GM23338 (cell line): ENCODE data around the gene PHLDB2. TPM values are rescaled to one million over a fixed set of nuclear protein-coding genes. Genes with fewer than 3 reads are reported as not detected.

Experiments used
- ATAC-seq: fragments of 200-7000 bp; cut with Tn5 transposase; 3 replicates; pipeline ENCODE4 v1.9.1; 2020
- DNase-seq: peaks from one replicate; pipeline ENCODE4 v3.0.0-alpha.2; 2015; ENCODE audit warnings: low spot score
- H2AFZ ChIP-seq: fragments of 200-600 bp; sonication (generic); 2 replicates; pipeline ENCODE4 v1.8.0; 2016; ENCODE audit warnings: antibody characterized with exemption, mild to moderate bottlenecking, moderate library complexity
- H3F3A ChIP-seq: fragments of 200-600 bp; sonication (generic); replicated peaks from 2 replicates; pipeline ENCODE4 v1.8.0; 2017; ENCODE audit warnings: antibody characterized with exemption, mixed run types, low read depth
- H3K27ac ChIP-seq: fragments of 200-600 bp; sonication (generic); 2 replicates; pipeline ENCODE4 v1.6.1; 2016; ENCODE audit warnings: low read depth
- H3K27me3 ChIP-seq: fragments of 200-600 bp; sonication (generic); 2 replicates; pipeline ENCODE4 v1.8.0; 2016; ENCODE audit warnings: mild to moderate bottlenecking, mixed run types, moderate library complexity; ENCODE audit not compliant: insufficient read depth
- H3K36me3 ChIP-seq: fragments of 200-600 bp; sonication (generic); 2 replicates; pipeline ENCODE4 v1.8.0; 2016; ENCODE audit warnings: mild to moderate bottlenecking; ENCODE audit not compliant: insufficient read depth
- H3K4me1 ChIP-seq: fragments of 200-600 bp; sonication (generic); 2 replicates; pipeline ENCODE4 v1.8.0; 2016; ENCODE audit warnings: mild to moderate bottlenecking, moderate library complexity; ENCODE audit not compliant: insufficient read depth
- H3K4me2 ChIP-seq: fragments of 200-600 bp; sonication (generic); 2 replicates; pipeline ENCODE4 v1.7.1; 2017; ENCODE audit warnings: mixed run types
- H3K4me3 ChIP-seq: fragments of 200-600 bp; sonication (generic); 2 replicates; pipeline ENCODE4 v1.6.1; 2016; ENCODE audit warnings: mixed run types
- H3K79me2 ChIP-seq: fragments of 200-600 bp; sonication (generic); replicated peaks from 2 replicates; pipeline ENCODE4 v1.8.0; 2017; ENCODE audit warnings: mild to moderate bottlenecking; ENCODE audit not compliant: insufficient read depth
- H3K9me2 ChIP-seq: fragments of 200-600 bp; sonication (generic); 2 replicates; pipeline ENCODE4 v1.8.0; 2017; ENCODE audit not compliant: insufficient read depth
- H4K20me1 ChIP-seq: fragments of 200-600 bp; sonication (generic); replicated peaks from 2 replicates; pipeline ENCODE4 v1.8.0; 2017; ENCODE audit warnings: mild to moderate bottlenecking; ENCODE audit not compliant: insufficient read depth
- H3K27ac Mint-ChIP-seq: 2 replicates; pipeline ENCODE4 v1.8.0; 2020; ENCODE audit warnings: inconsistent platforms, mild to moderate bottlenecking, moderate library complexity, mixed read lengths
- H3K27me3 Mint-ChIP-seq: 3 replicates; pipeline ENCODE4 v1.8.0; 2022; ENCODE audit warnings: low read depth, mild to moderate bottlenecking, moderate library complexity, mixed read lengths, inconsistent platforms; ENCODE audit not compliant: insufficient read depth, poor library complexity
- H3K36me3 Mint-ChIP-seq: 3 replicates; pipeline ENCODE4 v1.8.0; 2021; ENCODE audit warnings: low read depth, mild to moderate bottlenecking, inconsistent platforms, moderate library complexity, mixed read lengths
- H3K4me1 Mint-ChIP-seq: 3 replicates; pipeline ENCODE4 v1.8.0; 2020; ENCODE audit warnings: mild to moderate bottlenecking, inconsistent platforms, mixed read lengths
- H3K4me3 Mint-ChIP-seq: 3 replicates; pipeline ENCODE4 v1.8.0; 2021; ENCODE audit warnings: moderate library complexity, mild to moderate bottlenecking, inconsistent platforms, mixed read lengths
- H3K9me3 Mint-ChIP-seq: 3 replicates; pipeline ENCODE4 v1.8.0; 2020; ENCODE audit warnings: moderate library complexity, mild to moderate bottlenecking, inconsistent platforms, mixed read lengths
- CREB1 ChIP-seq: fragments of 250-450 bp; sonication (Bioruptor Pico); IDR thresholded peaks from 2 replicates; pipeline ENCODE4 v1.5.0; 2020; ENCODE audit warnings: low read depth, mild to moderate bottlenecking, moderate library complexity
- EZH2 ChIP-seq: fragments of 200-600 bp; sonication (generic); IDR thresholded peaks from one replicate; pipeline ENCODE4 v1.8.0; 2017; ENCODE audit warnings: antibody characterized with exemption, mild to moderate bottlenecking, low read depth; ENCODE audit not compliant: unreplicated experiment
- EZH2phosphoT487 ChIP-seq: fragments of 200-600 bp; sonication (generic); IDR thresholded peaks from one replicate; pipeline ENCODE4 v1.8.1; 2018; ENCODE audit warnings: antibody characterized with exemption; ENCODE audit not compliant: unreplicated experiment
- JUNB ChIP-seq: IDR thresholded peaks from one replicate; pipeline ENCODE4 v1.6.1; 2016; ENCODE audit warnings: antibody characterized with exemption; ENCODE audit not compliant: unreplicated experiment
- POLR2AphosphoS5 ChIP-seq: IDR thresholded peaks from 2 replicates; pipeline ENCODE4 v1.6.1; 2016; ENCODE audit warnings: antibody characterized with exemption, low read depth
- STAT1 ChIP-seq: IDR thresholded peaks from one replicate; pipeline ENCODE4 v1.6.1; 2016; ENCODE audit warnings: antibody characterized with exemption; ENCODE audit not compliant: unreplicated experiment
- ZNF114 ChIP-seq: fragments of 250-450 bp; sonication (Bioruptor Pico); IDR thresholded peaks from 2 replicates; pipeline ENCODE4 v1.5.0; 2020; ENCODE audit warnings: mild to moderate bottlenecking, moderate library complexity
- ZNF331 ChIP-seq: fragments of 250-450 bp; sonication (Bioruptor Pico); IDR thresholded peaks from 2 replicates; pipeline ENCODE4 v1.5.0; 2020; ENCODE audit warnings: low read depth, mild to moderate bottlenecking, moderate library complexity
- polyA plus RNA-seq: library from polyadenylated mRNA; unstranded; fragments of >200 nt; fragmentation: Nextera tagmentation; extraction: Ambion mirVana; gene quantifications from 2 replicates; pipeline ENCODE4 v1.2.1, GENCODE V29; 2016
- total RNA-seq: library from RNA; depleted of rRNA; stranded (reverse); fragments of >200 nt; shearing (Covaris generic); gene quantifications from 2 replicates; pipeline ENCODE4 v1.2.3, GENCODE V29; 2014
- TF ChIP-seq, protein P1 (sequence below): IDR thresholded peaks from 2 replicates; pipeline ENCODE4 v1.6.1; 2016; ENCODE audit warnings: antibody characterized with exemption
- TF ChIP-seq, protein P2 (sequence below), 2 experiments: fragments of 200-600 bp in 1 of 2; sonication (generic) in 1 of 2; conservative IDR thresholded peaks; 2 replicates each; pipeline versions ENCODE4 v1.5.1 to v1.6.1; 2016 to 2017; ENCODE audit warnings: antibody characterized with exemption in 2 of 2, low read depth in 2 of 2, mild to moderate bottlenecking in 2 of 2, moderate library complexity in 1 of 2
- TF ChIP-seq, protein P3 (sequence below): fragments of 250-450 bp; sonication (Bioruptor Pico); IDR thresholded peaks from 2 replicates; pipeline ENCODE4 v1.5.0; 2020; ENCODE audit warnings: mild to moderate bottlenecking, moderate library complexity
- TF ChIP-seq, protein P4 (sequence below): IDR thresholded peaks from one replicate; pipeline ENCODE4 v1.6.1; 2018; ENCODE audit warnings: antibody characterized with exemption; ENCODE audit not compliant: unreplicated experiment

Gene PHLDB2
- total and polyA plus RNA-seq, 2 experiments from 2014 or later = 19.5 to 33.7 TPM

DNA sequence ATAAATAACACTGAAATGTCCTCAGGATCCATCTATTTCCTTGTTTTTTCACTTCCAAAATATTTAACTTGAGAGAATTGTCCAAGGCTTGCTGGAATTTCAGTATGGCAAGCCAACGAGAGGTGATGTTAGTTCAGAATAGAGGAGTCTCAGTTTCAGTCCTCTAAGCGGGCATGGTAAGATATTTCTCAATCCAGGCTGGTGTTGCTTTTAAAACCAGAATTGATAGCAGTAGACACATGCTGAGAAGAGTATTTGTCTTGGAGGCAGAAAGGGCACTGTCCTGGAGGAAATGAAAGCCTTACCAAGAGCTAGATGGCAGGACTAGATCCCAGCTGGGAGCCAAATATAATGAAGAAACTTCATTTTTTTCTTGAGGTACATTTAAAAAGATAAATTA lies 23.1 kb downstream of the PHLDB2 start (continued):
- TF ChIP-seq, protein P1, sequence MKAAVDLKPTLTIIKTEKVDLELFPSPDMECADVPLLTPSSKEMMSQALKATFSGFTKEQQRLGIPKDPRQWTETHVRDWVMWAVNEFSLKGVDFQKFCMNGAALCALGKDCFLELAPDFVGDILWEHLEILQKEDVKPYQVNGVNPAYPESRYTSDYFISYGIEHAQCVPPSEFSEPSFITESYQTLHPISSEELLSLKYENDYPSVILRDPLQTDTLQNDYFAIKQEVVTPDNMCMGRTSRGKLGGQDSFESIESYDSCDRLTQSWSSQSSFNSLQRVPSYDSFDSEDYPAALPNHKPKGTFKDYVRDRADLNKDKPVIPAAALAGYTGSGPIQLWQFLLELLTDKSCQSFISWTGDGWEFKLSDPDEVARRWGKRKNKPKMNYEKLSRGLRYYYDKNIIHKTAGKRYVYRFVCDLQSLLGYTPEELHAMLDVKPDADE = no peak
- TF ChIP-seq, protein P2, sequence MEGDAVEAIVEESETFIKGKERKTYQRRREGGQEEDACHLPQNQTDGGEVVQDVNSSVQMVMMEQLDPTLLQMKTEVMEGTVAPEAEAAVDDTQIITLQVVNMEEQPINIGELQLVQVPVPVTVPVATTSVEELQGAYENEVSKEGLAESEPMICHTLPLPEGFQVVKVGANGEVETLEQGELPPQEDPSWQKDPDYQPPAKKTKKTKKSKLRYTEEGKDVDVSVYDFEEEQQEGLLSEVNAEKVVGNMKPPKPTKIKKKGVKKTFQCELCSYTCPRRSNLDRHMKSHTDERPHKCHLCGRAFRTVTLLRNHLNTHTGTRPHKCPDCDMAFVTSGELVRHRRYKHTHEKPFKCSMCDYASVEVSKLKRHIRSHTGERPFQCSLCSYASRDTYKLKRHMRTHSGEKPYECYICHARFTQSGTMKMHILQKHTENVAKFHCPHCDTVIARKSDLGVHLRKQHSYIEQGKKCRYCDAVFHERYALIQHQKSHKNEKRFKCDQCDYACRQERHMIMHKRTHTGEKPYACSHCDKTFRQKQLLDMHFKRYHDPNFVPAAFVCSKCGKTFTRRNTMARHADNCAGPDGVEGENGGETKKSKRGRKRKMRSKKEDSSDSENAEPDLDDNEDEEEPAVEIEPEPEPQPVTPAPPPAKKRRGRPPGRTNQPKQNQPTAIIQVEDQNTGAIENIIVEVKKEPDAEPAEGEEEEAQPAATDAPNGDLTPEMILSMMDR (conservative IDR thresholded peaks at IDR 0.05; ENCODE audit: low read depth in 2 of 2) = no peak

DNA sequence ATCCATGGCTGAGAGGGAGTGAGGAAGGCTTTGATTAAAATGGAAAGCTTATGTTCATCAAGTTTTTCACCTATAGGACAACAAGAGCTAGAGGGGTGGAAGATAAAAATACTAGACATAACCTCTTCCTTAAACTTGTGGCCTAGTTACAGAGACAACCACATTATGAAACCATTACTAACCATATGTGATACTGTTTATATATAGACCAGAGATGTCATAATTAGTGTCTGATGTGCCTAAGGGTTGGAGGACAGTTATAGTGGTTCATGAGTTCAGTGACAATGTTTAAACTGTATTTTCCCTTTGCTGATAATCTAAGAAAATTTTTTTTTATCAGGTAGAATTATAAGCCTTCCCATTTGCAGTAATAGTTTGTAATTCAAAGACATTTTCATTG lies 23.7 kb downstream of the PHLDB2 start:
- H3K4me3 Mint-ChIP-seq = no peak overlapping the region
- ATAC-seq (no peak), DNase-seq (no peak)
- no peaks in the 10 kb centered on the region for H3K27me3 ChIP-seq
- H3K4me2 ChIP-seq = no peak overlapping the region
- no peaks in the 10 kb centered on the region for H3K27me3 Mint-ChIP-seq
- peaks cover 9% of the 10 kb centered on the region for H3K4me1 ChIP-seq
- no peaks in the 10 kb centered on the region; the same call in 2 of the 3 replicates for H3K9me3 Mint-ChIP-seq
- peaks cover 10% of the 10 kb centered on the region for H3K4me1 Mint-ChIP-seq
- peaks cover 23% of the 10 kb centered on the region for H3K79me2 ChIP-seq
- no peaks in the 10 kb centered on the region for H3K9me2 ChIP-seq
- H3F3A ChIP-seq = no peaks in the 10 kb centered on the region
- peaks cover 3% of the 10 kb centered on the region; the same call in 1 of the 2 replicates for H4K20me1 ChIP-seq
- H3K27ac Mint-ChIP-seq = no peak overlapping the region
- no peak overlapping the region for H2AFZ ChIP-seq
- H3K4me3 ChIP-seq = no peak overlapping the region
- H3K27ac ChIP-seq = no peak overlapping the region
- H3K36me3 Mint-ChIP-seq = peaks cover 8% of the 10 kb centered on the region; the same call in 2 of the 3 replicates
- no peaks in the 10 kb centered on the region for H3K36me3 ChIP-seq
- TF ChIP-seq, protein P1 = no peak
- TF ChIP-seq, protein P3, sequence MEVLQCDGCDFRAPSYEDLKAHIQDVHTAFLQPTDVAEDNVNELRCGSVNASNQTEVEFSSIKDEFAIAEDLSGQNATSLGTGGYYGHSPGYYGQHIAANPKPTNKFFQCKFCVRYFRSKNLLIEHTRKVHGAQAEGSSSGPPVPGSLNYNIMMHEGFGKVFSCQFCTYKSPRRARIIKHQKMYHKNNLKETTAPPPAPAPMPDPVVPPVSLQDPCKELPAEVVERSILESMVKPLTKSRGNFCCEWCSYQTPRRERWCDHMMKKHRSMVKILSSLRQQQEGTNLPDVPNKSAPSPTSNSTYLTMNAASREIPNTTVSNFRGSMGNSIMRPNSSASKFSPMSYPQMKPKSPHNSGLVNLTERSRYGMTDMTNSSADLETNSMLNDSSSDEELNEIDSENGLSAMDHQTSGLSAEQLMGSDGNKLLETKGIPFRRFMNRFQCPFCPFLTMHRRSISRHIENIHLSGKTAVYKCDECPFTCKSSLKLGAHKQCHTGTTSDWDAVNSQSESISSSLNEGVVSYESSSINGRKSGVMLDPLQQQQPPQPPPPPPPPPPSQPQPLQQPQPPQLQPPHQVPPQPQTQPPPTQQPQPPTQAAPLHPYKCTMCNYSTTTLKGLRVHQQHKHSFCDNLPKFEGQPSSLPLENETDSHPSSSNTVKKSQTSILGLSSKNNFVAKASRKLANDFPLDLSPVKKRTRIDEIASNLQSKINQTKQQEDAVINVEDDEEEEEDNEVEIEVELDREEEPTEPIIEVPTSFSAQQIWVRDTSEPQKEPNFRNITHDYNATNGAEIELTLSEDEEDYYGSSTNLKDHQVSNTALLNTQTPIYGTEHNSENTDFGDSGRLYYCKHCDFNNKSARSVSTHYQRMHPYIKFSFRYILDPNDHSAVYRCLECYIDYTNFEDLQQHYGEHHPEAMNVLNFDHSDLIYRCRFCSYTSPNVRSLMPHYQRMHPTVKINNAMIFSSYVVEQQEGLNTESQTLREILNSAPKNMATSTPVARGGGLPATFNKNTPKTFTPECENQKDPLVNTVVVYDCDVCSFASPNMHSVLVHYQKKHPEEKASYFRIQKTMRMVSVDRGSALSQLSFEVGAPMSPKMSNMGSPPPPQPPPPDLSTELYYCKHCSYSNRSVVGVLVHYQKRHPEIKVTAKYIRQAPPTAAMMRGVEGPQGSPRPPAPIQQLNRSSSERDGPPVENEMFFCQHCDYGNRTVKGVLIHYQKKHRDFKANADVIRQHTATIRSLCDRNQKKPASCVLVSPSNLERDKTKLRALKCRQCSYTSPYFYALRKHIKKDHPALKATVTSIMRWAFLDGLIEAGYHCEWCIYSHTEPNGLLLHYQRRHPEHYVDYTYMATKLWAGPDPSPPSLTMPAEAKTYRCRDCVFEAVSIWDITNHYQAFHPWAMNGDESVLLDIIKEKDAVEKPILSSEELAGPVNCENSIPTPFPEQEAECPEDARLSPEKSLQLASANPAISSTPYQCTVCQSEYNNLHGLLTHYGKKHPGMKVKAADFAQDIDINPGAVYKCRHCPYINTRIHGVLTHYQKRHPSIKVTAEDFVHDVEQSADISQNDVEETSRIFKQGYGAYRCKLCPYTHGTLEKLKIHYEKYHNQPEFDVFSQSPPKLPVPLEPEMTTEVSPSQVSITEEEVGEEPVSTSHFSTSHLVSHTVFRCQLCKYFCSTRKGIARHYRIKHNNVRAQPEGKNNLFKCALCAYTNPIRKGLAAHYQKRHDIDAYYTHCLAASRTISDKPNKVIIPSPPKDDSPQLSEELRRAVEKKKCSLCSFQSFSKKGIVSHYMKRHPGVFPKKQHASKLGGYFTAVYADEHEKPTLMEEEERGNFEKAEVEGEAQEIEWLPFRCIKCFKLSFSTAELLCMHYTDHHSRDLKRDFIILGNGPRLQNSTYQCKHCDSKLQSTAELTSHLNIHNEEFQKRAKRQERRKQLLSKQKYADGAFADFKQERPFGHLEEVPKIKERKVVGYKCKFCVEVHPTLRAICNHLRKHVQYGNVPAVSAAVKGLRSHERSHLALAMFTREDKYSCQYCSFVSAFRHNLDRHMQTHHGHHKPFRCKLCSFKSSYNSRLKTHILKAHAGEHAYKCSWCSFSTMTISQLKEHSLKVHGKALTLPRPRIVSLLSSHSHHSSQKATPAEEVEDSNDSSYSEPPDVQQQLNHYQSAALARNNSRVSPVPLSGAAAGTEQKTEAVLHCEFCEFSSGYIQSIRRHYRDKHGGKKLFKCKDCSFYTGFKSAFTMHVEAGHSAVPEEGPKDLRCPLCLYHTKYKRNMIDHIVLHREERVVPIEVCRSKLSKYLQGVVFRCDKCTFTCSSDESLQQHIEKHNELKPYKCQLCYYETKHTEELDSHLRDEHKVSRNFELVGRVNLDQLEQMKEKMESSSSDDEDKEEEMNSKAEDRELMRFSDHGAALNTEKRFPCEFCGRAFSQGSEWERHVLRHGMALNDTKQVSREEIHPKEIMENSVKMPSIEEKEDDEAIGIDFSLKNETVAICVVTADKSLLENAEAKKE (CRISPR knock-in tag) = no peak
- TF ChIP-seq EZH2phosphoT487 (no peak), EZH2 (no peak), CREB1 (CRISPR knock-in tag) (no peak), ZNF331 (CRISPR knock-in tag) (no peak), POLR2AphosphoS5 (no peak), ZNF114 (CRISPR knock-in tag) (no peak), JUNB (no peak), STAT1 (no peak)
- TF ChIP-seq, protein P4, sequence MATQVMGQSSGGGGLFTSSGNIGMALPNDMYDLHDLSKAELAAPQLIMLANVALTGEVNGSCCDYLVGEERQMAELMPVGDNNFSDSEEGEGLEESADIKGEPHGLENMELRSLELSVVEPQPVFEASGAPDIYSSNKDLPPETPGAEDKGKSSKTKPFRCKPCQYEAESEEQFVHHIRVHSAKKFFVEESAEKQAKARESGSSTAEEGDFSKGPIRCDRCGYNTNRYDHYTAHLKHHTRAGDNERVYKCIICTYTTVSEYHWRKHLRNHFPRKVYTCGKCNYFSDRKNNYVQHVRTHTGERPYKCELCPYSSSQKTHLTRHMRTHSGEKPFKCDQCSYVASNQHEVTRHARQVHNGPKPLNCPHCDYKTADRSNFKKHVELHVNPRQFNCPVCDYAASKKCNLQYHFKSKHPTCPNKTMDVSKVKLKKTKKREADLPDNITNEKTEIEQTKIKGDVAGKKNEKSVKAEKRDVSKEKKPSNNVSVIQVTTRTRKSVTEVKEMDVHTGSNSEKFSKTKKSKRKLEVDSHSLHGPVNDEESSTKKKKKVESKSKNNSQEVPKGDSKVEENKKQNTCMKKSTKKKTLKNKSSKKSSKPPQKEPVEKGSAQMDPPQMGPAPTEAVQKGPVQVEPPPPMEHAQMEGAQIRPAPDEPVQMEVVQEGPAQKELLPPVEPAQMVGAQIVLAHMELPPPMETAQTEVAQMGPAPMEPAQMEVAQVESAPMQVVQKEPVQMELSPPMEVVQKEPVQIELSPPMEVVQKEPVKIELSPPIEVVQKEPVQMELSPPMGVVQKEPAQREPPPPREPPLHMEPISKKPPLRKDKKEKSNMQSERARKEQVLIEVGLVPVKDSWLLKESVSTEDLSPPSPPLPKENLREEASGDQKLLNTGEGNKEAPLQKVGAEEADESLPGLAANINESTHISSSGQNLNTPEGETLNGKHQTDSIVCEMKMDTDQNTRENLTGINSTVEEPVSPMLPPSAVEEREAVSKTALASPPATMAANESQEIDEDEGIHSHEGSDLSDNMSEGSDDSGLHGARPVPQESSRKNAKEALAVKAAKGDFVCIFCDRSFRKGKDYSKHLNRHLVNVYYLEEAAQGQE = no peak
